ENCODE results near the gene PAPOLB. TPM values are rescaled to one million over a fixed set of nuclear protein-coding genes. Genes with fewer than 3 reads are reported as not detected.

The PAPOLB gene
- total RNA-seq, 1 donor: not detected

GRCh38 chr7:4836206-4836661 lies 25.6 kb downstream of the PAPOLB start:
- no peak for TF ChIP-seq CTCF (IDR thresholded peaks at IDR 0.05; ENCODE audit: insufficient read depth, low read depth, low read length)
- H3K4me3 ChIP-seq (ENCODE audit: low read depth, low read length): no peak overlapping the region
- no peak for DNase-seq (ENCODE audit: low read depth)

GRCh38 chr7:4835398-4836205 lies 26.2 kb downstream of the PAPOLB start:
- DNase-seq (ENCODE audit: low read depth): no peak
- no peak overlapping the region for H3K4me3 ChIP-seq (ENCODE audit: low read depth, low read length)
- TF ChIP-seq CTCF (IDR thresholded peaks at IDR 0.05; ENCODE audit: insufficient read depth, low read depth, low read length): no peak

GRCh38 chr7:4834601-4835397 lies 27.0 kb downstream of the PAPOLB start:
- no peak for DNase-seq (ENCODE audit: low read depth)
- no peak for TF ChIP-seq CTCF (IDR thresholded peaks at IDR 0.05; ENCODE audit: insufficient read depth, low read depth, low read length)
- no peak overlapping the region for H3K4me3 ChIP-seq (ENCODE audit: low read depth, low read length)

GRCh38 chr7:4833691-4834600 lies 27.9 kb downstream of the PAPOLB start:
- no peak overlapping the region for H3K4me3 ChIP-seq (ENCODE audit: low read depth, low read length)
- no peak for DNase-seq (ENCODE audit: low read depth)
- TF ChIP-seq CTCF (IDR thresholded peaks at IDR 0.05; ENCODE audit: insufficient read depth, low read depth, low read length): no peak

- no peak for TF ChIP-seq CTCF (IDR thresholded peaks at IDR 0.05; ENCODE audit: insufficient read depth, low read depth, low read length)
- no peak overlapping the region for H3K4me3 ChIP-seq (ENCODE audit: low read depth, low read length)
- DNase-seq (ENCODE audit: low read depth): no peak
Measured at GRCh38 chr7:4833176-4833575, 28.7 kb downstream of the PAPOLB start.

- DNase-seq (ENCODE audit: low read depth): no peak
- no peak for TF ChIP-seq CTCF (IDR thresholded peaks at IDR 0.05; ENCODE audit: insufficient read depth, low read depth, low read length)
- H3K4me3 ChIP-seq (ENCODE audit: low read depth, low read length): no peak overlapping the region
Measured at GRCh38 chr7:4832711-4833110, 29.1 kb downstream of the PAPOLB start.

Data from fibroblast of villous mesenchyme (primary cell).